Brain microvascular endothelial cell (primary cell): Measurements from ENCODE around the gene ZNF787.
A peak's percentile ranks its signal among the peaks of the same experiment; 100 is the strongest.

Experiments used
- DNase-seq: peaks from one replicate; pipeline ENCODE4 v3.0.0-alpha.2; 2020
- H3K27ac ChIP-seq: fragments of 250-450 bp; sonication (Bioruptor Pico); 2 replicates; pipeline ENCODE4 v1.5.1; 2020; ENCODE audit warnings: mild to moderate bottlenecking, moderate library complexity
- H3K27me3 ChIP-seq: fragments of 250-450 bp; sonication (Bioruptor Pico); replicated peaks from 2 replicates; pipeline ENCODE4 v1.5.1; 2020; ENCODE audit warnings: mild to moderate bottlenecking
- H3K36me3 ChIP-seq: fragments of 250-450 bp; sonication (Bioruptor Pico); replicated peaks from 2 replicates; pipeline ENCODE4 v1.5.1; 2020; ENCODE audit warnings: mild to moderate bottlenecking
- H3K4me3 ChIP-seq: 2 replicates; pipeline ENCODE4 v1.5.1; 2011; ENCODE audit warnings: low read depth, mild to moderate bottlenecking, control low read depth, low read length, moderate library complexity
- CTCF ChIP-seq: IDR thresholded peaks from 2 replicates; pipeline ENCODE4 v1.5.1; 2011; ENCODE audit warnings: low read depth, mild to moderate bottlenecking, moderate library complexity, low read length, control low read depth, inconsistent platforms; ENCODE audit errors: missing control alignments
- in situ Hi-C: cut with HindIII; loops from 2 replicates; pipeline ENCODE4 v1.10.0; 2017; ENCODE audit warnings: low sequenced_read_pairs, low pct_ligation_motif_present

ZNF787 gene

GRCh38 chr19:56066152-56067023 lies 54.7 kb downstream of the ZNF787 start:
- Histone ChIP-seq H3K4me3 (peak overlapping the region; percentile 20), H3K27ac (no peak overlapping the region), H3K27me3 (no peaks in the 10 kb centered on the region), H3K36me3 (no peaks in the 10 kb centered on the region)
- peak; percentile 34 for DNase-seq
- TF ChIP-seq CTCF = peak; percentile 92
- in situ Hi-C loops = no loop called here

GRCh38 chr19:56053596-56053995 lies 67.5 kb downstream of the ZNF787 start:
- no peak for DNase-seq
- TF ChIP-seq CTCF = no peak
- Histone ChIP-seq H3K4me3 (no peak overlapping the region), H3K27me3 (no peaks in the 10 kb centered on the region), H3K27ac (no peak overlapping the region), H3K36me3 (no peaks in the 10 kb centered on the region)
- in situ Hi-C loops = no loop called here
